Measurements from ENCODE around the gene PERP. TPM values are rescaled to one million over a fixed set of nuclear protein-coding genes. Genes with fewer than 3 reads are reported as not detected.

The PERP gene
- polyA plus RNA-seq, 1 donor from 2014 or later = 0.79 TPM

DNA sequence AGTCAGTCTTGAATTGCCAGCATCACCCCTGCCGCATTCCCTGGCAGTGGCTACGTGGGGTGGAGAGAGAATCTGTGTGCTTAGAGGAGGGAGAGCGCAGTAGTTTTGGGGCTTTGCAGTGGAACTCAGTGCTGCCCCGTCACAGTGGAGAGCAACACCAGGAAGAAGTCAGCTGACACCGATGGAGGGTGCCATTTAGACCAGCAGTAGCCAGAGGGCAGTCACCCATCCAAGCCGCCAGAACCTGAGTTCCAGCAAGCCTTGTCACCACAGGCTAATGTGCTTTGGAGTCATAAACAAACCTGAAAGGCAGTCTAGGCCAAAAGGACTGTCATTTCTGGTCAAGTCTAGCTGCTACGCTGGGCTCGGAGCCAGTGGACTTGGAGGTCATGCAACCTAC, 22.0 kb upstream of the PERP start:
- Histone ChIP-seq H3K4me3 (ENCODE audit: low read length) (no peak overlapping the region), H3K27me3 (ENCODE audit: insufficient read depth, low read depth, low read length) (no peaks in the 10 kb centered on the region), H4K20me1 (ENCODE audit: insufficient read depth) (no peaks in the 10 kb centered on the region), H3K9ac (ENCODE audit: low read length) (no peak overlapping the region), H3K36me3 (ENCODE audit: insufficient read depth, low read length) (no peaks in the 10 kb centered on the region), H3K27ac (ENCODE audit: low read length) (no peak overlapping the region), H3K4me2 (ENCODE audit: low read length) (no peak overlapping the region), H3F3A (ENCODE audit: insufficient read depth, low read length, poor library complexity, severe bottlenecking) (no peaks in the 10 kb centered on the region), H3K9me3 (ENCODE audit: low read length) (no peaks in the 10 kb centered on the region), H3K79me2 (replicated peaks; ENCODE audit: insufficient read depth, low read length) (no peaks in the 10 kb centered on the region), H2AFZ (ENCODE audit: low read depth, low read length) (no peak overlapping the region), H3K9me2 (ENCODE audit: insufficient read depth, low read length) (no peaks in the 10 kb centered on the region)
- TF ChIP-seq SMC3 (conservative IDR thresholded peaks at IDR 0.05; ENCODE audit: poor library complexity) = no peak
- TF ChIP-seq, protein P1, sequence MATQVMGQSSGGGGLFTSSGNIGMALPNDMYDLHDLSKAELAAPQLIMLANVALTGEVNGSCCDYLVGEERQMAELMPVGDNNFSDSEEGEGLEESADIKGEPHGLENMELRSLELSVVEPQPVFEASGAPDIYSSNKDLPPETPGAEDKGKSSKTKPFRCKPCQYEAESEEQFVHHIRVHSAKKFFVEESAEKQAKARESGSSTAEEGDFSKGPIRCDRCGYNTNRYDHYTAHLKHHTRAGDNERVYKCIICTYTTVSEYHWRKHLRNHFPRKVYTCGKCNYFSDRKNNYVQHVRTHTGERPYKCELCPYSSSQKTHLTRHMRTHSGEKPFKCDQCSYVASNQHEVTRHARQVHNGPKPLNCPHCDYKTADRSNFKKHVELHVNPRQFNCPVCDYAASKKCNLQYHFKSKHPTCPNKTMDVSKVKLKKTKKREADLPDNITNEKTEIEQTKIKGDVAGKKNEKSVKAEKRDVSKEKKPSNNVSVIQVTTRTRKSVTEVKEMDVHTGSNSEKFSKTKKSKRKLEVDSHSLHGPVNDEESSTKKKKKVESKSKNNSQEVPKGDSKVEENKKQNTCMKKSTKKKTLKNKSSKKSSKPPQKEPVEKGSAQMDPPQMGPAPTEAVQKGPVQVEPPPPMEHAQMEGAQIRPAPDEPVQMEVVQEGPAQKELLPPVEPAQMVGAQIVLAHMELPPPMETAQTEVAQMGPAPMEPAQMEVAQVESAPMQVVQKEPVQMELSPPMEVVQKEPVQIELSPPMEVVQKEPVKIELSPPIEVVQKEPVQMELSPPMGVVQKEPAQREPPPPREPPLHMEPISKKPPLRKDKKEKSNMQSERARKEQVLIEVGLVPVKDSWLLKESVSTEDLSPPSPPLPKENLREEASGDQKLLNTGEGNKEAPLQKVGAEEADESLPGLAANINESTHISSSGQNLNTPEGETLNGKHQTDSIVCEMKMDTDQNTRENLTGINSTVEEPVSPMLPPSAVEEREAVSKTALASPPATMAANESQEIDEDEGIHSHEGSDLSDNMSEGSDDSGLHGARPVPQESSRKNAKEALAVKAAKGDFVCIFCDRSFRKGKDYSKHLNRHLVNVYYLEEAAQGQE (IDR thresholded peaks at IDR 0.05; ENCODE audit: borderline replicate concordance) = no peak
- no peak for TF ChIP-seq MXI1 (conservative IDR thresholded peaks at IDR 0.05; ENCODE audit: poor library complexity, severe bottlenecking)
- TF ChIP-seq RAD21 (conservative IDR thresholded peaks at IDR 0.05) = no peak
- TF ChIP-seq, protein P2, sequence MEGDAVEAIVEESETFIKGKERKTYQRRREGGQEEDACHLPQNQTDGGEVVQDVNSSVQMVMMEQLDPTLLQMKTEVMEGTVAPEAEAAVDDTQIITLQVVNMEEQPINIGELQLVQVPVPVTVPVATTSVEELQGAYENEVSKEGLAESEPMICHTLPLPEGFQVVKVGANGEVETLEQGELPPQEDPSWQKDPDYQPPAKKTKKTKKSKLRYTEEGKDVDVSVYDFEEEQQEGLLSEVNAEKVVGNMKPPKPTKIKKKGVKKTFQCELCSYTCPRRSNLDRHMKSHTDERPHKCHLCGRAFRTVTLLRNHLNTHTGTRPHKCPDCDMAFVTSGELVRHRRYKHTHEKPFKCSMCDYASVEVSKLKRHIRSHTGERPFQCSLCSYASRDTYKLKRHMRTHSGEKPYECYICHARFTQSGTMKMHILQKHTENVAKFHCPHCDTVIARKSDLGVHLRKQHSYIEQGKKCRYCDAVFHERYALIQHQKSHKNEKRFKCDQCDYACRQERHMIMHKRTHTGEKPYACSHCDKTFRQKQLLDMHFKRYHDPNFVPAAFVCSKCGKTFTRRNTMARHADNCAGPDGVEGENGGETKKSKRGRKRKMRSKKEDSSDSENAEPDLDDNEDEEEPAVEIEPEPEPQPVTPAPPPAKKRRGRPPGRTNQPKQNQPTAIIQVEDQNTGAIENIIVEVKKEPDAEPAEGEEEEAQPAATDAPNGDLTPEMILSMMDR (IDR thresholded peaks at IDR 0.05; ENCODE audit: poor library complexity, severe bottlenecking) = no peak

DNA sequence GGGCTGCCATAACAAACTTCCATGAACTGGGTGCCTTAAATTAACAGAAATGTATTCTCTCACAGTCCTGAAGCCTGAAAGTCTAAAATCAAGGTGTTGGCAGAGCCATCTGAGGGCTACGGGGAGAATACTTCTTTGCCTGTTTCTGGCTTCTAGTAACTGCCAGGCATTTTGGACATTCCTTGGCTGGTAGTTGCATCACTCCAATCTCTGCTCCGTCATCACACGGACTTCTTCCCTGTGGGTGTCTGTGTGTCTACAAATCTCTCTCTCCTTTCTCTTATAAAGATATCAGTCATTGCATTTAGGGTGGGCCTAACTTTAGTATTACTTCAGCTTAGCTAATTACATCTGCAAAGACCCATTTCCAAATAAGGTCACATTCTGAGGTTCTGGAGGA, 20.9 kb upstream of the PERP start:
- no peaks in the 10 kb centered on the region for H3K9me3 ChIP-seq (ENCODE audit: low read length)
- TF ChIP-seq SMC3 (conservative IDR thresholded peaks at IDR 0.05; ENCODE audit: poor library complexity) (no peak), TAF1 (IDR thresholded peaks at IDR 0.05; ENCODE audit: low read depth) (no peak), EP300 (conservative IDR thresholded peaks at IDR 0.05; ENCODE audit: poor library complexity, severe bottlenecking) (no peak), RAD21 (conservative IDR thresholded peaks at IDR 0.05) (no peak), POLR2AphosphoS5 (IDR thresholded peaks at IDR 0.05) (no peak), MXI1 (conservative IDR thresholded peaks at IDR 0.05; ENCODE audit: poor library complexity, severe bottlenecking) (no peak), EZH2 (IDR thresholded peaks at IDR 0.05; ENCODE audit: borderline replicate concordance, insufficient read depth, low read length, poor library complexity, severe bottlenecking) (no peak)
- TF ChIP-seq, protein P2 (IDR thresholded peaks at IDR 0.05; ENCODE audit: poor library complexity, severe bottlenecking) = no peak
- TF ChIP-seq, protein P1 (IDR thresholded peaks at IDR 0.05; ENCODE audit: borderline replicate concordance) = no peak
- H3K79me2 ChIP-seq (replicated peaks; ENCODE audit: insufficient read depth, low read length) = no peaks in the 10 kb centered on the region
- H3F3A ChIP-seq (ENCODE audit: insufficient read depth, low read length, poor library complexity, severe bottlenecking) = no peaks in the 10 kb centered on the region
- no peaks in the 10 kb centered on the region for H3K27me3 ChIP-seq (ENCODE audit: insufficient read depth, low read depth, low read length)
- no peaks in the 10 kb centered on the region for H3K9me2 ChIP-seq (ENCODE audit: insufficient read depth, low read length)
- no peak overlapping the region for H3K27ac ChIP-seq (ENCODE audit: low read length)
- no peak overlapping the region for H3K4me2 ChIP-seq (ENCODE audit: low read length)
- no peak overlapping the region for H3K9ac ChIP-seq (ENCODE audit: low read length)
- no peak overlapping the region for H3K4me3 ChIP-seq (ENCODE audit: low read length)
- no peaks in the 10 kb centered on the region for H4K20me1 ChIP-seq (ENCODE audit: insufficient read depth)
- H2AFZ ChIP-seq (ENCODE audit: low read depth, low read length) = no peak overlapping the region
- H3K36me3 ChIP-seq (ENCODE audit: insufficient read depth, low read length) = no peaks in the 10 kb centered on the region

Data from neural cell (in vitro differentiated cells).